Activated T-helper 1 cell treated with anti-CD3 and anti-CD28 coated beads, Interleukin-12 subunit alpha, Interleukin-12 subunit beta, Interleukin-2, Interleukin-4 antibody, amounts not matched to agents 30 ng/mL and 10 ng/mL and 1 ng/mL, durations not matched to agents 14 hours and 24 hours and 36 hours (primary cell): ENCODE results near the gene BMAL1. TPM values are rescaled to one million over a fixed set of nuclear protein-coding genes. Genes with fewer than 3 reads are reported as not detected.
"Not testable (repeated sequence)": the region's sequence is repeated elsewhere in the genome, so short reads cannot be mapped to it uniquely, and the experiment has no call there.

Experiments
- DNase-seq: peaks from one replicate; pipeline ENCODE4 v3.0.0; 2021; ENCODE audit warnings: low spot score
- H3K27ac Mint-ChIP-seq: one replicate; pipeline ENCODE4 v1.8.0; 2021; ENCODE audit warnings: mild to moderate bottlenecking, mixed read lengths
- H3K27me3 Mint-ChIP-seq: one replicate; pipeline ENCODE4 v1.8.0; 2022; ENCODE audit warnings: mild to moderate bottlenecking, moderate library complexity, mixed read lengths; ENCODE audit not compliant: insufficient read depth
- H3K36me3 Mint-ChIP-seq: one replicate; pipeline ENCODE4 v1.8.0; 2021; ENCODE audit warnings: low read depth, mixed read lengths
- H3K4me1 Mint-ChIP-seq: one replicate; pipeline ENCODE4 v1.8.0; 2021; ENCODE audit warnings: low read depth, mixed read lengths
- H3K4me3 Mint-ChIP-seq: one replicate; pipeline ENCODE4 v1.8.0; 2021; ENCODE audit warnings: mild to moderate bottlenecking, moderate library complexity, mixed read lengths
- H3K9me3 Mint-ChIP-seq: one replicate; pipeline ENCODE4 v1.8.0; 2021; ENCODE audit warnings: mixed read lengths
- intact Hi-C: fragments of 100-400 bp; cut with micrococcal nuclease; formaldehyde crosslinking; loops from one replicate; pipeline ENCODE4 v1.15.1; 2024
- total RNA-seq: library from RNA; stranded (reverse); gene quantifications from 2 replicates; pipeline ENCODE4 v1.2.3, GENCODE V29; 2022

Gene BMAL1
- total RNA-seq, 1 donor from 2014 or later: 33.6 TPM

DNA sequence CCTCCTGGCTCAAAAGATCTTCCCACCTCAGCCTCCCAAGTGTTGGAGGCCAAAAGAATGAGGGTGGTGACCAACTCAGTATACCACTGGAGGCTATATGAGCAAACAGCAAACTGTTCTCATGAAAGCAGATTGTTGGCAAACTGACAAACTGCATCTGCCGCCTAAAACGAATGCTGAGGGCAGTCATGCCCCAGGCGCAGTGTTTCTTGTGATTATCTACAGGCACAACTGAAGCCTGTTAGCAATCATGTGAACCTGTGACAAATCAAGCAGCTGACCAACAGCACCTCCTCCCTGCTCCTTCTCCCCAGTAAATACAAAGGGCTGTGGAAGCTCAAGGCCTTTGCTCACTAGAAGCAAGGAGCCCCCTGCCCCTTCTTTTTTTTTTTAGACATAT lies 137.6 kb downstream of the BMAL1 start:
- Mint-ChIP-seq H3K9me3 (no peaks in the 10 kb centered on the region), H3K36me3 (peaks cover 24% of the 10 kb centered on the region), H3K4me1 (no peaks in the 10 kb centered on the region), H3K4me3 (no peak overlapping the region), H3K27me3 (no peaks in the 10 kb centered on the region), H3K27ac (no peak overlapping the region)
- intact Hi-C loops: no loop called here
- DNase-seq: no peak

DNA sequence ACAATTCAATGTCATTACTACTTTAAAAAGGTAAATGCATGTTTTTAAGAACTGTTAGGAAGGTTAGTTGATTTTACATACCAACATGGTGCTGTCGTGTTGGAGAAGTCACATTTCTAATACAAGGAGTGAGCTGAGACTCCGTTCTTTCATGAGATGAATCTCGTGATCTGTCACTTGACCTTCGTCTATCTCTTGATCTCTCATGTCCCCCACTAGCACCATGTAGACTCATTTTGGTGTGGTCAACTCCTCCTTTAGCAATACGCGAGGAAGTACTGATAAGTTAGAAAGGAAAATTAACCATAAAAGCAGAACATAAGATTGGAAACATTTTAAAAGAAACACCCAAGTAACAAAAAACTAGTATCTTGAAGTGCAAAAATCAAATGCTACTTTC lies 144.0 kb downstream of the BMAL1 start:
- no peaks in the 10 kb centered on the region for H3K4me1 Mint-ChIP-seq
- H3K9me3 Mint-ChIP-seq: peaks cover 2% of the 10 kb centered on the region
- H3K27ac Mint-ChIP-seq: no peak overlapping the region
- intact Hi-C loops: no loop called here
- no peak overlapping the region for H3K4me3 Mint-ChIP-seq
- DNase-seq: no peak
- no peaks in the 10 kb centered on the region for H3K27me3 Mint-ChIP-seq
- peaks cover 11% of the 10 kb centered on the region for H3K36me3 Mint-ChIP-seq

GRCh38 chr11:13423372-13423771 lies 145.8 kb downstream of the BMAL1 start:
- no peak overlapping the region for H3K27ac Mint-ChIP-seq
- H3K9me3 Mint-ChIP-seq: peaks cover 17% of the 10 kb centered on the region
- no peaks in the 10 kb centered on the region for H3K27me3 Mint-ChIP-seq
- H3K4me3 Mint-ChIP-seq: no peak overlapping the region
- no peak for DNase-seq
- no peaks in the 10 kb centered on the region for H3K4me1 Mint-ChIP-seq
- intact Hi-C loops: no loop called here
- H3K36me3 Mint-ChIP-seq: peaks cover 11% of the 10 kb centered on the region

DNA sequence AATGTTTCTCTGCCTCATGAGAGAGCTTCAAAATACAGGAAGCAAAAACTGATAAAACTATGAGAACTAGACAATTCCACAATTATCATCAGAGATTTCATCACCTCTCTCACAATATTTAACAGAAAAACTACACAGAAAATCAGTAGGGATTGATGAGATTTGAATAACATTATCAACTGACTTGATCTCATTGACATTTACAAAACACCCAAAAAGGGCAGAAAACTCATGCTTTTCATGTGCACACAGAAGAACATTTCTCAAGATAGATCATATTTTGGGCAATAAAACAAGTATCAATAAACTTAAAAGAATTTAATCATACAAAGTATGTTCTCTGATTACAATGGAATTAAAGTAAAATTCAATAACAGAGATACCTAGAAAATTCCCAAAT lies 149.8 kb downstream of the BMAL1 start:
- Mint-ChIP-seq H3K4me3 (no peak overlapping the region), H3K27ac (no peak overlapping the region), H3K27me3 (no peaks in the 10 kb centered on the region), H3K4me1 (peaks cover 4% of the 10 kb centered on the region), H3K36me3 (peaks cover 8% of the 10 kb centered on the region), H3K9me3 (peaks cover 27% of the 10 kb centered on the region)
- intact Hi-C loops: no loop called here
- DNase-seq: no peak

DNA sequence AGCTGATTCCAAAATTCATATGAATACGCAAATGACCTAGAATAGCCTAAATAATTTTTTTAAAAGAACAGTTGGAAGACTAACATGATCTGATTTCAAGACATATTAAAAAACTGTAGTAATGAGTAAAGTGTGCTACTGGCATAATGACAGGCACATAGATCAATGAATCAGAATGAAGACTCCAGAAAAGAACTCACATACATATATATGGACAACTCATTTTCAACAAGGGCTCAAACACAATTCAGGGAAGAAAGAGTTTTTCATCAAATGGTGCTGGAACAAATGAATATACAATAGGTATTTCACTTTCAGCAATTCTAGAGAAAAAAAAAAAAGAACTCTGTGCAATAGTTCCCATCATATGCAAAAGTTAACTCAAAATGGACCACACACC lies 151.7 kb downstream of the BMAL1 start:
- intact Hi-C loops: no loop called here
- Mint-ChIP-seq H3K4me1 (peaks cover 7% of the 10 kb centered on the region), H3K4me3 (no peak overlapping the region), H3K36me3 (peaks cover 9% of the 10 kb centered on the region), H3K9me3 (peaks cover 27% of the 10 kb centered on the region), H3K27ac (no peak overlapping the region), H3K27me3 (no peaks in the 10 kb centered on the region)
- DNase-seq: no peak

DNA sequence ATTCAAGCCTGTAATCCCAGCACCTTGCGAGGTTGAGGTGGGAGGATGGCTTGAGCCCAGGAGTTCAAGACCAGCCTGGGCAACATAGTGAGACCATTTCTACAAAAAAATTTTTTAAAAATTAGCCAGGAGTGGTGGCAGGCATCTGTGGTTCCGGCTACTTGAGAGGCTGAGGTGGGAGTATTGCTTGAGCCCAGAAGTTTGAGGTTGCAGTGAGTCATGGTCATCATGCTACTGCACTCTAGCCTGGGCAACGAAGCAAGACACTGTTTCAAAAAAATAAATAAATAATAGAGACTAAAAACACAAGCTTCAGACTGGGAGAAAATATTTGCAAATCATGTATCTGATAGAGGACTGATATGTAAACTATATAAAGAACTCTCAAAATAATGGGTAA lies 152.2 kb downstream of the BMAL1 start:
- no peak for DNase-seq
- Mint-ChIP-seq H3K36me3 (peaks cover 11% of the 10 kb centered on the region), H3K9me3 (peaks cover 27% of the 10 kb centered on the region), H3K4me1 (peaks cover 13% of the 10 kb centered on the region), H3K27me3 (no peaks in the 10 kb centered on the region), H3K4me3 (no peak overlapping the region), H3K27ac (no peak overlapping the region)
- intact Hi-C loops: no loop called here

GRCh38 chr11:13433437-13433836 lies 155.8 kb downstream of the BMAL1 start:
- Mint-ChIP-seq H3K4me3 (no peak overlapping the region), H3K4me1 (peaks cover 14% of the 10 kb centered on the region), H3K27ac (no peak overlapping the region), H3K27me3 (no peaks in the 10 kb centered on the region), H3K36me3 (peaks cover 6% of the 10 kb centered on the region), H3K9me3 (peaks cover 9% of the 10 kb centered on the region)
- DNase-seq: no peak
- intact Hi-C loops: no loop called here

- Mint-ChIP-seq H3K4me3 (no peak overlapping the region), H3K27me3 (no peaks in the 10 kb centered on the region), H3K36me3 (peaks cover 3% of the 10 kb centered on the region), H3K4me1 (peaks cover 11% of the 10 kb centered on the region), H3K27ac (no peak overlapping the region), H3K9me3 (peaks cover 1% of the 10 kb centered on the region)
- DNase-seq: no peak
- intact Hi-C loops: no loop called here
Observed at GRCh38 chr11:13434247-13435205, 156.9 kb downstream of the BMAL1 start.

DNA sequence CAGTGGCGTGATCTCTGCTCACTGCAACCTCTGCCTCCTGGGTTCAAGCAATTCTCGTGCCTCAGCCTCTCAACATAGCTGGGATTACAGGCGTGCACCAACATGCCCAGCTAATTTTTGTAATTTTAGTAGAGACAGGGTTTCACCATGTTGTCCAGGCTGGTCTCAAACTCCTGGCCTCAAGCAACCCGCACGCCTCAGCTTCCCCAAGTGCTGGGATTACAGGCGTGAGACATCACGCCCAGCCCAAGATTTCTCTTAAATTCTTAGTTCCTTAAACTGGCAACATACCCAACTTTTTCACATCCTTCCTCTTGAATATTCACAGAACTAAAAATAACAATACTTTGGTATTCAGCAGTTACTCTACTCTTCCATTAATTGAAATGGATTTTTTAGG lies 159.2 kb downstream of the BMAL1 start:
- DNase-seq, H3K27ac Mint-ChIP-seq, H3K36me3 Mint-ChIP-seq, H3K27me3 Mint-ChIP-seq, intact Hi-C loops, H3K4me3 Mint-ChIP-seq, H3K4me1 Mint-ChIP-seq, H3K9me3 Mint-ChIP-seq: not testable (repeated sequence)

Other genes starting within 250 kb of the BMAL1 start
- 21.2 and 21.9 TPM in 2 replicates for gene BTBD10, start 185.4 kb downstream of the BMAL1 start, total RNA-seq
- not detected in 2 replicates for gene PTH, start 218.2 kb downstream of the BMAL1 start, total RNA-seq